H1 (cell line): ENCODE measurements around the gene TMEM115. TPM values are rescaled to one million over a fixed set of nuclear protein-coding genes. Genes with fewer than 3 reads are reported as not detected.
A peak's percentile ranks its signal among the peaks of the same experiment; 100 is the strongest.

Source experiments
- CTCF ChIA-PET: fragments of 300-600 bp; sonication (Branson Sonifier 250); formaldehyde crosslinking; loops from one replicate; lab custom pipeline; 2021; ENCODE audit not compliant: partially characterized antibody; lab: Charles Lee
- POLR2A ChIA-PET: fragments of 300-600 bp; sonication (Branson Sonifier 250); formaldehyde crosslinking; loops from one replicate; lab custom pipeline; 2021; ENCODE audit warnings: inconsistent platforms; ENCODE audit not compliant: partially characterized antibody; lab: Charles Lee
- DNase-seq, 2 experiments: peaks; one replicate each; pipeline versions ENCODE4 v3.0.0 to v3.0.0-alpha.2; 2010 to 2022; ENCODE audit warnings: low spot score in 2 of 2, low read depth in 1 of 2, mixed read lengths in 1 of 2
- FAIRE-seq: peaks from 2 replicates; lab custom pipeline; 2011; peaks lifted over from hg19 to GRCh38; lab: Jason Lieb, UNC
- H2AFZ ChIP-seq: 2 replicates; pipeline ENCODE4 v1.8.1; 2012; ENCODE audit warnings: low read length, inconsistent platforms
- H2AK5ac ChIP-seq: 2 replicates; pipeline ENCODE4 v1.6.1; 2013; ENCODE audit warnings: low read depth, low read length
- H2BK120ac ChIP-seq: replicated peaks from 2 replicates; pipeline ENCODE3; 2013; ENCODE audit warnings: low read depth, low read length, inconsistent platforms
- H2BK12ac ChIP-seq: 2 replicates; pipeline ENCODE4 v1.6.1; 2013; ENCODE audit warnings: low read depth, low read length
- H2BK15ac ChIP-seq: 2 replicates; pipeline ENCODE4 v1.6.1; 2013; ENCODE audit warnings: low read length
- H2BK20ac ChIP-seq: 2 replicates; pipeline ENCODE4 v1.6.1; 2013; ENCODE audit warnings: low read length
- H2BK5ac ChIP-seq: 2 replicates; pipeline ENCODE4 v1.6.1; 2013; ENCODE audit warnings: low read depth, low read length
- H3K14ac ChIP-seq: 2 replicates; pipeline ENCODE4 v1.6.1; 2013; ENCODE audit warnings: inconsistent platforms; ENCODE audit not compliant: insufficient read length
- H3K18ac ChIP-seq: 2 replicates; pipeline ENCODE4 v1.6.1; 2013; ENCODE audit warnings: low read length; ENCODE audit errors: extremely low read depth
- H3K23ac ChIP-seq: 2 replicates; pipeline ENCODE4 v1.6.1; 2013; ENCODE audit warnings: inconsistent platforms; ENCODE audit not compliant: insufficient read length
- H3K23me2 ChIP-seq: 2 replicates; pipeline ENCODE4 v1.6.1; 2013; ENCODE audit warnings: low read depth, low read length
- H3K27ac ChIP-seq: 2 replicates; pipeline ENCODE4 v1.6.1; 2011; ENCODE audit warnings: low read depth, low read length, inconsistent platforms
- H3K27me3 ChIP-seq, 4 experiments: replicated peaks in 1 of 4; 1 replicate in 1 of 4; 2 replicates in 3 of 4; pipeline versions ENCODE4 v1.6.1 to v1.8.1; 2011 to 2013; ENCODE audit warnings: low read length in 3 of 4, mild to moderate bottlenecking in 3 of 4, inconsistent platforms in 2 of 4, mixed read lengths in 2 of 4, moderate library complexity in 1 of 4; ENCODE audit not compliant: control insufficient read depth in 3 of 4, insufficient read depth in 3 of 4; ENCODE audit errors: extremely low read depth in 1 of 4
- H3K36me3 ChIP-seq, 4 experiments: 2 replicates each; pipeline versions ENCODE4 v1.6.1 to v1.8.1; 2011 to 2013; ENCODE audit warnings: mild to moderate bottlenecking in 4 of 4, low read length in 3 of 4, moderate library complexity in 2 of 4, control low read depth in 1 of 4, inconsistent platforms in 1 of 4; ENCODE audit not compliant: insufficient read depth in 4 of 4, control insufficient read depth in 2 of 4
- H3K4ac ChIP-seq: replicated peaks from 2 replicates; pipeline ENCODE3; 2013; ENCODE audit warnings: low read length, low read depth, mixed read lengths, inconsistent platforms; ENCODE audit not compliant: insufficient read length
- H3K4me1 ChIP-seq, 4 experiments: replicated peaks in 1 of 4; 1 replicate in 1 of 4; 2 replicates in 3 of 4; pipeline versions ENCODE4 v1.6.1 to v1.8.1; 2011 to 2013; ENCODE audit warnings: low read length in 3 of 4, inconsistent platforms in 2 of 4, mixed read lengths in 1 of 4; ENCODE audit not compliant: insufficient read depth in 4 of 4, control insufficient read depth in 3 of 4
- H3K4me2 ChIP-seq, 2 experiments: 2 replicates each; pipeline versions ENCODE4 v1.6.1 to v1.8.1; 2011 to 2013; ENCODE audit warnings: low read depth in 2 of 2, low read length in 2 of 2, control low read depth in 1 of 2, inconsistent platforms in 1 of 2, mild to moderate bottlenecking in 1 of 2; ENCODE audit not compliant: insufficient read depth in 1 of 2
- H3K4me3 ChIP-seq, 4 experiments: fragments of 200-600, 300-600 bp in 1 of 4; sonication (generic), shearing (Covaris generic), sonication (Bioruptor Twin) in 1 of 4; 2 replicates each; pipeline versions ENCODE4 v1.5.1 to v1.8.1; 2011 to 2016; ENCODE audit warnings: low read length in 4 of 4, low read depth in 3 of 4, control low read depth in 2 of 4, inconsistent platforms in 2 of 4, mild to moderate bottlenecking in 2 of 4, mixed read lengths in 1 of 4, moderate library complexity in 1 of 4; ENCODE audit not compliant: insufficient read depth in 2 of 4; ENCODE audit errors: extremely low read depth in 1 of 4
- H3K56ac ChIP-seq: replicated peaks from 2 replicates; pipeline ENCODE3; 2013; ENCODE audit warnings: low read depth, mild to moderate bottlenecking, mixed read lengths, low read length, inconsistent platforms; ENCODE audit not compliant: insufficient read length
- H3K79me1 ChIP-seq: 2 replicates; pipeline ENCODE4 v1.6.1; 2013; ENCODE audit warnings: low read depth, low read length, control low read depth
- H3K79me2 ChIP-seq, 2 experiments: 2 replicates each; pipeline versions ENCODE4 v1.6.1 to v1.8.1; 2012 to 2013; ENCODE audit warnings: low read length in 2 of 2, mild to moderate bottlenecking in 2 of 2, inconsistent platforms in 1 of 2; ENCODE audit not compliant: insufficient read depth in 2 of 2, control insufficient read depth in 1 of 2
- H3K9ac ChIP-seq, 4 experiments: replicated peaks in 1 of 4; 1 replicate in 1 of 4; 2 replicates in 3 of 4; pipeline versions ENCODE4 v1.6.1 to v1.8.1; 2011 to 2013; ENCODE audit warnings: low read depth in 3 of 4, low read length in 3 of 4, control low read depth in 2 of 4, mild to moderate bottlenecking in 2 of 4, moderate library complexity in 2 of 4, inconsistent platforms in 1 of 4; ENCODE audit errors: extremely low read depth in 1 of 4
- H3K9me3 ChIP-seq, 2 experiments: 2 replicates each; pipeline versions ENCODE4 v1.6.1 to v1.8.1; 2012 to 2013; ENCODE audit warnings: mild to moderate bottlenecking in 2 of 2, moderate library complexity in 2 of 2, control low read depth in 1 of 2, inconsistent platforms in 1 of 2, low read depth in 1 of 2, low read length in 1 of 2, mixed read lengths in 1 of 2; ENCODE audit not compliant: insufficient read depth in 2 of 2
- H4K20me1 ChIP-seq, 2 experiments: replicated peaks in 1 of 2; 2 replicates each; pipeline versions ENCODE3 to v1.8.1; 2011 to 2013; ENCODE audit warnings: inconsistent platforms in 2 of 2, low read length in 2 of 2, mild to moderate bottlenecking in 1 of 2; ENCODE audit not compliant: insufficient read depth in 2 of 2, control insufficient read depth in 1 of 2
- H4K5ac ChIP-seq: 2 replicates; pipeline ENCODE4 v1.6.1; 2013; ENCODE audit warnings: low read length, low read depth, mixed read lengths, inconsistent platforms; ENCODE audit not compliant: insufficient read length
- H4K8ac ChIP-seq: 2 replicates; pipeline ENCODE4 v1.8.0; 2013; ENCODE audit warnings: mild to moderate bottlenecking, moderate library complexity, low read length, inconsistent platforms; ENCODE audit not compliant: insufficient read depth; ENCODE audit errors: extremely low read depth
- H4K91ac ChIP-seq: replicated peaks from 2 replicates; pipeline ENCODE3; 2013; ENCODE audit warnings: low read length, mixed read lengths, inconsistent platforms; ENCODE audit not compliant: insufficient read length
- CBX8 ChIP-seq: fragments of 300-800, 300-1000 bp; sonication (generic); IDR thresholded peaks from 2 replicates; pipeline ENCODE4 v1.7.1; 2016; ENCODE audit warnings: low read depth, low read length, borderline replicate concordance
- CREB1 ChIP-seq: IDR thresholded peaks from 2 replicates; pipeline ENCODE4 v1.6.1; 2012; ENCODE audit warnings: inconsistent platforms
- NRF1 ChIP-seq: IDR thresholded peaks from 2 replicates; pipeline ENCODE4 v1.6.1; 2011; ENCODE audit warnings: mild to moderate bottlenecking, low read depth, low read length, improper control_type of control experiment
- RAD21 ChIP-seq, 2 experiments: IDR thresholded peaks in 1 of 2; conservative IDR thresholded peaks in 1 of 2; 2 replicates each; pipeline ENCODE4 v1.6.1; 2011; ENCODE audit warnings: low read depth in 2 of 2, low read length in 2 of 2, improper control_type of control experiment in 1 of 2, inconsistent platforms in 1 of 2, mild to moderate bottlenecking in 1 of 2, moderate library complexity in 1 of 2
- WGBS, 2 experiments: shearing (Covaris generic) in 1 of 2; methylation state at CpG; one replicate each; pipeline versions ENCODE4 v1.1.6 to v1.1.7; 2013 to 2015; ENCODE audit warnings: low lambda C conversion rate in 2 of 2, mixed read lengths in 2 of 2, inconsistent platforms in 1 of 2, low coverage in 1 of 2, missing lambda C conversion rate in 1 of 2; ENCODE audit not compliant: insufficient replicate concordance in 2 of 2, insufficient coverage in 1 of 2, insufficient read length in 1 of 2; ENCODE audit errors: extremely low coverage in 1 of 2, missing lambda C conversion rate in 1 of 2; 5-methylcytosine and 5-hydroxymethylcytosine counted together
- polyA plus RNA-seq, 7 experiments: library from polyadenylated mRNA; depleted of rRNA in 3 of 7; stranded (reverse) in 5 of 7; unstranded in 2 of 7; fragments of >200 nt in 5 of 7; fragments of 200-250 nt in 2 of 7; gene quantifications; 1 replicate in 5 of 7; 2 replicates in 1 of 7; 4 replicates in 1 of 7; pipeline versions ENCODE4 v1.2.1 to v1.2.3, GENCODE V29; 2011 to 2013; ENCODE audit warnings: missing spikeins in 2 of 7, mixed read lengths in 2 of 7
- total RNA-seq: library from RNA; stranded (reverse); fragmentation: NEBNext Ultra II Directional; extraction: Animal tissue kit (Norgen Biotek cat#: 25700); gene quantifications from 2 replicates; pipeline ENCODE4 v1.2.1, GENCODE V29; 2021
- TF ChIP-seq, protein P1 (sequence below), 3 experiments: IDR thresholded peaks; 1 replicate in 2 of 3; 2 replicates in 1 of 3; pipeline versions ENCODE4 v1.5.1 to v1.6.1; 2011; ENCODE audit warnings: low read length in 3 of 3, mild to moderate bottlenecking in 3 of 3, inconsistent platforms in 2 of 3, low read depth in 1 of 3, moderate library complexity in 1 of 3; ENCODE audit not compliant: insufficient read depth in 1 of 3; ENCODE audit errors: control extremely low read depth in 1 of 3

TMEM115 gene
- total and polyA plus RNA-seq, 2 of the 8 experiments (the other 6 are each of a cell fraction or from before 2014, with no cell fraction given), result 25.4 to 32.4 TPM

DNA sequence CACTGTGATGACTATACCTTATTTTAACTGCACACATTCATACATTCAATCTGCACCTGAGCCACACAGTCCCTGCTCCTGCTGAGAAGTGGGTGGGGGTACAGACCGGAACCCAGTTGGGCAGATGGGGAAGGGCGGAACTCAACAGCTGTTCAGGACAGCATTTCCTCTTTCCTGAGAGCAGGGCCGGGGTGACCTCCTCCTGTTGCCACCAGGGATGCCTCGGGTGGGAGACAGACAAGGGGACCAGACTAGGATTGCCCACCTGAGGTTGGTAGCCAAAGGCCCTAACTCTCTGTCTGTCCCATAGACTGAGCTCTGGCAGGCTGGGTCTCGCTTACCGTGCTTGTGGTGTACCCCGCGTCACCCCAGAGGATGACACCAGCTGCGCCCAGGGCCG, 40.7 kb downstream of the TMEM115 start:
- H3K23ac ChIP-seq, result no peak overlapping the region
- no peaks in the 10 kb centered on the region for H3K27me3 ChIP-seq
- H3K4me1 ChIP-seq, result peaks cover 0 to 27% (median 18%) of the 10 kb centered on the region in 4 experiments; a peak in 6 of 7 replicates
- no peak overlapping the region for H2BK5ac ChIP-seq
- peaks cover 19 to 35% of the 10 kb centered on the region in 2 experiments for H4K20me1 ChIP-seq
- WGBS, 2 experiments, result 92% methylated on average over 10 of the region's 10 CpGs; no CpG with 5 or more reads in 1 of the 2 experiments
- no peak overlapping the region for H2BK12ac ChIP-seq
- no peak overlapping the region for H3K4me2 ChIP-seq
- FAIRE-seq, result no peak
- H3K4ac ChIP-seq, result no peak overlapping the region
- no peak overlapping the region for H3K14ac ChIP-seq
- CTCF ChIA-PET, result interaction anchor here (0.6 to 3.9 kb wide), 10 partner anchors 10 to 197 kb away, joined by 3 to 17 read pairs (median 4); partner anchors contain the start of genes HYAL1 and TUSC2
- no peak overlapping the region for H3K4me3 ChIP-seq
- 0 out of 2 replicates have a peak overlapping the region, but pooled peaks have one; percentile 32 for H3K27ac ChIP-seq
- peaks cover 16 to 34% (median 28%) of the 10 kb centered on the region in 4 experiments for H3K36me3 ChIP-seq
- peaks cover 17% of the 10 kb centered on the region for H3K23me2 ChIP-seq
- H3K56ac ChIP-seq, result no peak overlapping the region
- no peak overlapping the region for H4K91ac ChIP-seq
- H3K18ac ChIP-seq, result no peak overlapping the region
- H3K9ac ChIP-seq, result no peak overlapping the region
- H2BK120ac ChIP-seq, result no peak overlapping the region
- no peak overlapping the region for H2BK20ac ChIP-seq
- 0 out of 2 replicates have a peak overlapping the region, but pooled peaks have one; percentile 7 for H4K8ac ChIP-seq
- H2BK15ac ChIP-seq, result no peak overlapping the region
- peaks cover 20% of the 10 kb centered on the region for H3K79me1 ChIP-seq
- H3K9me3 ChIP-seq, result no peaks in the 10 kb centered on the region
- DNase-seq, result no peak
- H3K79me2 ChIP-seq, result peaks cover 0 to 25% of the 10 kb centered on the region in 2 experiments; a peak in 3 of 4 replicates
- H2AK5ac ChIP-seq, result no peak overlapping the region
- POLR2A ChIA-PET, result interaction anchor here (0.8 to 12.6 kb wide), 7 partner anchors 11 to 67 kb away, joined by 3 to 149 read pairs (median 5); partner anchors contain the start of genes HYAL1, HYAL3, NAA80 and TUSC2
- no peak overlapping the region for H4K5ac ChIP-seq
- no peak overlapping the region for H2AFZ ChIP-seq
- TF ChIP-seq NRF1, result no peak
- TF ChIP-seq, protein P1, sequence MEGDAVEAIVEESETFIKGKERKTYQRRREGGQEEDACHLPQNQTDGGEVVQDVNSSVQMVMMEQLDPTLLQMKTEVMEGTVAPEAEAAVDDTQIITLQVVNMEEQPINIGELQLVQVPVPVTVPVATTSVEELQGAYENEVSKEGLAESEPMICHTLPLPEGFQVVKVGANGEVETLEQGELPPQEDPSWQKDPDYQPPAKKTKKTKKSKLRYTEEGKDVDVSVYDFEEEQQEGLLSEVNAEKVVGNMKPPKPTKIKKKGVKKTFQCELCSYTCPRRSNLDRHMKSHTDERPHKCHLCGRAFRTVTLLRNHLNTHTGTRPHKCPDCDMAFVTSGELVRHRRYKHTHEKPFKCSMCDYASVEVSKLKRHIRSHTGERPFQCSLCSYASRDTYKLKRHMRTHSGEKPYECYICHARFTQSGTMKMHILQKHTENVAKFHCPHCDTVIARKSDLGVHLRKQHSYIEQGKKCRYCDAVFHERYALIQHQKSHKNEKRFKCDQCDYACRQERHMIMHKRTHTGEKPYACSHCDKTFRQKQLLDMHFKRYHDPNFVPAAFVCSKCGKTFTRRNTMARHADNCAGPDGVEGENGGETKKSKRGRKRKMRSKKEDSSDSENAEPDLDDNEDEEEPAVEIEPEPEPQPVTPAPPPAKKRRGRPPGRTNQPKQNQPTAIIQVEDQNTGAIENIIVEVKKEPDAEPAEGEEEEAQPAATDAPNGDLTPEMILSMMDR (IDR thresholded peaks at IDR 0.05; ENCODE audit: control extremely low read depth in 1 of 3, insufficient read depth in 1 of 3, low read depth in 1 of 3, low read length in 3 of 3), result no peak
- no peak for TF ChIP-seq CBX8
- no peak for TF ChIP-seq RAD21 (IDR thresholded peaks at IDR 0.05 in 1 of 2, conservative IDR thresholded peaks at IDR 0.05 in 1 of 2; ENCODE audit: low read depth in 2 of 2, low read length in 2 of 2)
- TF ChIP-seq CREB1, result no peak
